ENCODE data around the gene CCDC134. TPM values are rescaled to one million over a fixed set of nuclear protein-coding genes. Genes with fewer than 3 reads are reported as not detected.

CCDC134 gene
- total and polyA plus RNA-seq, 9 of the 15 experiments (the other 6 are each of a cell fraction or from before 2014, with no cell fraction given), result 0.56 to 11.9 (median 5.3) TPM

GRCh38 chr22:41810022-41810421 is 9.5 kb downstream of the CCDC134 start:
- no peak overlapping the region for H3K27ac ChIP-seq (ENCODE audit: extremely low read depth, low read depth, low read length)
- H3K27me3 ChIP-seq (ENCODE audit: control insufficient read depth in 2 of 2, insufficient read depth in 2 of 2, low read length in 2 of 2), result no peaks in the 10 kb centered on the region
- ChIA-PET POLR2A (interaction anchor here (0.6 to 1.6 kb wide), 2 partner anchors 9 to 122 kb away, joined by 4 read pairs; partner anchors contain the start of gene CCDC134), CTCF (ENCODE audit: low intra/inter-chr PET ratio) (no interaction called here)
- no peaks in the 10 kb centered on the region for H4K20me1 ChIP-seq (replicated peaks; ENCODE audit: control insufficient read depth, insufficient read depth, low read length)
- no peak overlapping the region for H3K9ac ChIP-seq (ENCODE audit: insufficient read depth in 1 of 2, low read depth in 2 of 2, low read length in 2 of 2)
- ATAC-seq (no peak), FAIRE-seq (no peak), DNase-seq (ENCODE audit: extremely low read depth in 1 of 4, low spot score in 3 of 4) (no peak)
- in situ Hi-C loops (cut with MboI) (no loop called here), intact Hi-C loops (cut with micrococcal nuclease) (no loop called here)
- WGBS (ENCODE audit: insufficient coverage, low coverage, missing lambda C conversion rate), result 97% methylated on average over 9 of the region's 12 CpGs
- peaks cover 39% of the 10 kb centered on the region; the same call in 2 of the 3 replicates for H3K36me3 ChIP-seq (ENCODE audit: control insufficient read depth, insufficient read depth, low read length)
- H3K79me2 ChIP-seq (ENCODE audit: control insufficient read depth, insufficient read depth, low read length), result 0 out of 3 replicates have a peak, but pooled peaks cover 6% of the 10 kb centered on the region
- H3K9me3 ChIP-seq (replicated peaks; ENCODE audit: control insufficient read depth, insufficient read depth, low read depth, low read length), result no peaks in the 10 kb centered on the region
- BruUV-seq (replicated peaks), result no TSS peak
- H3K4me2 ChIP-seq (ENCODE audit: insufficient read depth, low read length), result no peak overlapping the region
- no peak overlapping the region for H3K4me3 ChIP-seq
- no peak overlapping the region for H2AFZ ChIP-seq (ENCODE audit: low read depth, low read length)
- H3K4me1 ChIP-seq (replicated peaks in 1 of 2; ENCODE audit: control insufficient read depth in 2 of 2, insufficient read depth in 2 of 2, low read length in 2 of 2), result peaks cover 7 to 8% of the 10 kb centered on the region in 2 experiments; a peak in 3 of 5 replicates
- peaks cover 5% of the 10 kb centered on the region for H3K9me1 ChIP-seq (ENCODE audit: control insufficient read depth, insufficient read depth, low read length)
- no peak for TF ChIP-seq E2F3 (CRISPR knock-in tag; IDR thresholded peaks at IDR 0.05)
- no peak for TF ChIP-seq E2F1 (CRISPR knock-in tag; IDR thresholded peaks at IDR 0.05)
- no peak for TF ChIP-seq TCF7L2 (IDR thresholded peaks at IDR 0.05; ENCODE audit: low read depth, low read length)
- TF ChIP-seq PRDM10 (IDR thresholded peaks at IDR 0.05; ENCODE audit: partially characterized antibody), result no peak
- TF ChIP-seq ARID3A (IDR thresholded peaks at IDR 0.05; ENCODE audit: borderline replicate concordance, low read depth, low read length), result no peak
- no peak for TF ChIP-seq PHB2 (IDR thresholded peaks at IDR 0.05; ENCODE audit: low read depth)
- no peak for TF ChIP-seq ZNF592 (IDR thresholded peaks at IDR 0.05)
- no peak for TF ChIP-seq MYC (IDR thresholded peaks at IDR 0.05; ENCODE audit: low read depth, low read length)
- no peak for TF ChIP-seq MYC (CRISPR knock-in tag; IDR thresholded peaks at IDR 0.05; ENCODE audit: borderline replicate concordance, low read depth)
- no peak for TF ChIP-seq IFI16 (CRISPR knock-in tag; IDR thresholded peaks at IDR 0.05)
- no peak for TF ChIP-seq NCOA6 (IDR thresholded peaks at IDR 0.05)
- TF ChIP-seq FOXA3 (CRISPR knock-in tag; conservative IDR thresholded peaks at IDR 0.05 in 1 of 2, IDR thresholded peaks at IDR 0.05 in 1 of 2), result no peak

Measured in K562 (cell line).